Measurements from ENCODE around the gene SUMO3.

The SUMO3 gene

GRCh38 chr21:44817914-44818639 is at the start of gene SUMO3:
Gene SUMO3 (minus strand): TSS chr21:44818062. CDS start chr21:44817968, 94 bp downstream.
- DNase-seq (ENCODE audit: extremely low read depth in 1 of 2, low read depth in 1 of 2): peak; percentile 37 to 78

- DNase-seq (ENCODE audit: extremely low read depth in 1 of 2, low read depth in 1 of 2): no peak
Observed at GRCh38 chr21:44867464-44867863, 49.6 kb upstream of the SUMO3 start.

- DNase-seq (ENCODE audit: extremely low read depth in 1 of 2, low read depth in 1 of 2): no peak
Observed at GRCh38 chr21:44866780-44867179, 48.9 kb upstream of the SUMO3 start.

GRCh38 chr21:44865561-44866280 is 47.9 kb upstream of the SUMO3 start:
- DNase-seq (ENCODE audit: extremely low read depth in 1 of 2, low read depth in 1 of 2): no peak

GRCh38 chr21:44862869-44863685 is 45.2 kb upstream of the SUMO3 start:
- no peak for DNase-seq (ENCODE audit: extremely low read depth in 1 of 2, low read depth in 1 of 2)

GRCh38 chr21:44858791-44859190 is 40.9 kb upstream of the SUMO3 start:
- DNase-seq (ENCODE audit: extremely low read depth in 1 of 2, low read depth in 1 of 2): no peak

GRCh38 chr21:44858291-44858690 is 40.4 kb upstream of the SUMO3 start:
- no peak for DNase-seq (ENCODE audit: extremely low read depth in 1 of 2, low read depth in 1 of 2)

GRCh38 chr21:44857127-44857892 is 39.4 kb upstream of the SUMO3 start:
- DNase-seq (ENCODE audit: extremely low read depth in 1 of 2, low read depth in 1 of 2): no peak

GRCh38 chr21:44856131-44856530 is 38.3 kb upstream of the SUMO3 start:
- DNase-seq (ENCODE audit: extremely low read depth in 1 of 2, low read depth in 1 of 2): no peak

GRCh38 chr21:44855572-44855971 is 37.7 kb upstream of the SUMO3 start:
- DNase-seq (ENCODE audit: extremely low read depth in 1 of 2, low read depth in 1 of 2): no peak

GRCh38 chr21:44854664-44855446 is 37.0 kb upstream of the SUMO3 start:
- no peak for DNase-seq (ENCODE audit: extremely low read depth in 1 of 2, low read depth in 1 of 2)

- no peak for DNase-seq (ENCODE audit: extremely low read depth in 1 of 2, low read depth in 1 of 2)
Observed at GRCh38 chr21:44854391-44854663, 36.5 kb upstream of the SUMO3 start.

GRCh38 chr21:44853601-44854390 is 35.9 kb upstream of the SUMO3 start:
- DNase-seq (ENCODE audit: extremely low read depth in 1 of 2, low read depth in 1 of 2): no peak

- no peak for DNase-seq (ENCODE audit: extremely low read depth in 1 of 2, low read depth in 1 of 2)
Observed at GRCh38 chr21:44850905-44851657, 33.2 kb upstream of the SUMO3 start.

GRCh38 chr21:44850208-44850800 is 32.4 kb upstream of the SUMO3 start:
- no peak for DNase-seq (ENCODE audit: extremely low read depth in 1 of 2, low read depth in 1 of 2)

GRCh38 chr21:44849616-44850130 is 31.8 kb upstream of the SUMO3 start:
- DNase-seq (ENCODE audit: extremely low read depth in 1 of 2, low read depth in 1 of 2): no peak

- DNase-seq (ENCODE audit: extremely low read depth in 1 of 2, low read depth in 1 of 2): no peak
Observed at GRCh38 chr21:44848821-44849521, 31.1 kb upstream of the SUMO3 start.
